H9 (cell line): ENCODE measurements around the gene PDE7B. TPM values are rescaled to one million over a fixed set of nuclear protein-coding genes. Genes with fewer than 3 reads are reported as not detected.

Experiments
- DNase-seq: peaks from one replicate; pipeline ENCODE4 v3.0.0-alpha.2; 2017
- H2AFZ ChIP-seq: one replicate; pipeline ENCODE4 v1.6.1; 2013; ENCODE audit warnings: mild to moderate bottlenecking, low read length, control low read depth, moderate library complexity
- H2AK5ac ChIP-seq: 2 replicates; pipeline ENCODE4 v1.6.1; 2013; ENCODE audit warnings: low read length, control low read depth, mixed read lengths; ENCODE audit not compliant: insufficient read length
- H2BK120ac ChIP-seq: one replicate; pipeline ENCODE4 v1.6.1; 2013; ENCODE audit warnings: low read depth, mild to moderate bottlenecking, low read length, control low read depth, inconsistent platforms; ENCODE audit not compliant: poor library complexity, severe bottlenecking
- H2BK12ac ChIP-seq: 2 replicates; pipeline ENCODE4 v1.6.1; 2013; ENCODE audit warnings: low read length, control low read depth, mixed read lengths, low read depth; ENCODE audit not compliant: insufficient read length
- H2BK15ac ChIP-seq: 2 replicates; pipeline ENCODE4 v1.6.1; 2013; ENCODE audit warnings: low read depth, low read length, control low read depth
- H2BK20ac ChIP-seq: one replicate; pipeline ENCODE4 v1.6.1; 2013; ENCODE audit warnings: low read depth, mild to moderate bottlenecking, low read length, control low read depth, inconsistent platforms; ENCODE audit not compliant: poor library complexity, severe bottlenecking
- H2BK5ac ChIP-seq: 2 replicates; pipeline ENCODE4 v1.6.1; 2013; ENCODE audit warnings: low read length, control low read depth, mixed read lengths; ENCODE audit not compliant: insufficient read length
- H3K14ac ChIP-seq: 2 replicates; pipeline ENCODE4 v1.6.1; 2013; ENCODE audit warnings: low read length, control low read depth; ENCODE audit not compliant: insufficient read depth
- H3K18ac ChIP-seq: 2 replicates; pipeline ENCODE4 v1.6.1; 2013; ENCODE audit warnings: low read depth, mild to moderate bottlenecking, mixed read lengths, low read length, control low read depth; ENCODE audit not compliant: insufficient read length
- H3K23ac ChIP-seq: 2 replicates; pipeline ENCODE4 v1.6.1; 2013; ENCODE audit warnings: low read length, control low read depth, mixed read lengths, low read depth; ENCODE audit not compliant: insufficient read length
- H3K23me2 ChIP-seq: 2 replicates; pipeline ENCODE4 v1.6.1; 2013; ENCODE audit warnings: low read depth, mild to moderate bottlenecking, mixed read lengths, low read length, control low read depth; ENCODE audit not compliant: insufficient read length, poor library complexity, severe bottlenecking
- H3K27ac ChIP-seq: 2 replicates; pipeline ENCODE4 v1.5.1; 2013; ENCODE audit warnings: low read length, control low read depth, mixed read lengths, low read depth; ENCODE audit not compliant: insufficient read length
- H3K27me3 ChIP-seq: 2 replicates; pipeline ENCODE4 v1.6.1; 2013; ENCODE audit warnings: low read length, control low read depth, inconsistent platforms; ENCODE audit not compliant: insufficient read depth
- H3K4ac ChIP-seq: 2 replicates; pipeline ENCODE4 v1.6.1; 2013; ENCODE audit warnings: low read depth, mild to moderate bottlenecking, control low read depth, inconsistent platforms, low read length, moderate library complexity
- H3K4me1 ChIP-seq: 2 replicates; pipeline ENCODE4 v1.6.1; 2013; ENCODE audit warnings: low read length, control low read depth, inconsistent platforms; ENCODE audit not compliant: insufficient read depth
- H3K4me2 ChIP-seq: 2 replicates; pipeline ENCODE4 v1.6.1; 2013; ENCODE audit warnings: low read length, control low read depth, mixed read lengths; ENCODE audit not compliant: insufficient read length, insufficient read depth
- H3K56ac ChIP-seq: 2 replicates; pipeline ENCODE4 v1.6.1; 2013; ENCODE audit warnings: low read depth, mild to moderate bottlenecking, mixed read lengths, low read length, control low read depth; ENCODE audit not compliant: insufficient read length
- H3K79me1 ChIP-seq: 2 replicates; pipeline ENCODE4 v1.6.1; 2013; ENCODE audit warnings: low read depth, mild to moderate bottlenecking, moderate library complexity, low read length, control low read depth, inconsistent platforms; ENCODE audit not compliant: insufficient read depth, poor library complexity, severe bottlenecking
- H3K79me2 ChIP-seq: 2 replicates; pipeline ENCODE4 v1.6.1; 2013; ENCODE audit warnings: low read length, control low read depth, inconsistent platforms; ENCODE audit not compliant: insufficient read depth
- H3K9ac ChIP-seq: 2 replicates; pipeline ENCODE4 v1.6.1; 2013; ENCODE audit warnings: low read length, control low read depth, mixed read lengths; ENCODE audit not compliant: insufficient read length; ENCODE audit errors: extremely low read depth
- H3K9me3 ChIP-seq: one replicate; pipeline ENCODE4 v1.6.1; 2013; ENCODE audit warnings: low read depth, low read length, inconsistent platforms; ENCODE audit not compliant: control insufficient read depth
- H3T11ph ChIP-seq: one replicate; pipeline ENCODE4 v1.6.1; 2013; ENCODE audit warnings: mild to moderate bottlenecking, low read length, control low read depth, inconsistent platforms
- H4K20me1 ChIP-seq: one replicate; pipeline ENCODE4 v1.6.1; 2013; ENCODE audit not compliant: control insufficient read depth, insufficient read length, insufficient read depth
- H4K5ac ChIP-seq: 2 replicates; pipeline ENCODE4 v1.6.1; 2013; ENCODE audit warnings: low read depth, mild to moderate bottlenecking, mixed read lengths, low read length, control low read depth; ENCODE audit not compliant: insufficient read length
- H4K8ac ChIP-seq: replicated peaks from 2 replicates; pipeline ENCODE4 v1.6.1; 2013; ENCODE audit warnings: low read length, control low read depth, mixed read lengths, low read depth; ENCODE audit not compliant: insufficient read length
- H4K91ac ChIP-seq: 2 replicates; pipeline ENCODE4 v1.6.1; 2013; ENCODE audit warnings: low read depth, mild to moderate bottlenecking, moderate library complexity, mixed read lengths, low read length, control low read depth; ENCODE audit not compliant: insufficient read length
- H3K27ac Mint-ChIP-seq, 3 experiments: 2 replicates in 2 of 3; 3 replicates in 1 of 3; pipeline ENCODE4 v1.8.0; 2020 to 2021; ENCODE audit warnings: mixed read lengths in 3 of 3, mild to moderate bottlenecking in 1 of 3, moderate library complexity in 1 of 3
- H3K27me3 Mint-ChIP-seq: 2 replicates; pipeline ENCODE4 v1.8.0; 2021; ENCODE audit warnings: low read depth, mild to moderate bottlenecking, moderate library complexity, mixed read lengths
- H3K36me3 Mint-ChIP-seq, 3 experiments: 2 replicates in 2 of 3; 3 replicates in 1 of 3; pipeline ENCODE4 v1.8.0; 2020 to 2021; ENCODE audit warnings: low read depth in 3 of 3, mixed read lengths in 3 of 3; ENCODE audit not compliant: insufficient read depth in 1 of 3
- H3K4me1 Mint-ChIP-seq, 2 experiments: 2 replicates each; pipeline ENCODE4 v1.8.0; 2020; ENCODE audit warnings: mixed read lengths in 2 of 2
- H3K4me3 Mint-ChIP-seq, 2 experiments: 2 replicates in 1 of 2; 3 replicates in 1 of 2; pipeline ENCODE4 v1.8.0; 2020 to 2021; ENCODE audit warnings: mild to moderate bottlenecking in 2 of 2, mixed read lengths in 2 of 2, moderate library complexity in 1 of 2
- H3K9me3 Mint-ChIP-seq, 2 experiments: 2 replicates in 1 of 2; 3 replicates in 1 of 2; pipeline ENCODE4 v1.8.0; 2020; ENCODE audit warnings: mild to moderate bottlenecking in 2 of 2, mixed read lengths in 2 of 2, moderate library complexity in 1 of 2
- CTCF ChIP-seq: fragments of 200-600 bp; sonication (generic); conservative IDR thresholded peaks from 3 replicates; pipeline ENCODE4 v1.8.0; 2021; ENCODE audit warnings: antibody characterized with exemption, mild to moderate bottlenecking
- WGBS: extraction: QIAGEN DNeasy Blood & Tissue Kit; methylation state at CpG from one replicate; pipeline ENCODE4 v1.1.7; 2013; ENCODE audit warnings: missing lambda C conversion rate, low lambda C conversion rate, mixed read lengths; ENCODE audit not compliant: insufficient read length; ENCODE audit errors: extremely low coverage; 5-methylcytosine and 5-hydroxymethylcytosine counted together
- total RNA-seq: library from RNA; stranded (reverse); gene quantifications from 2 replicates; pipeline ENCODE4 v1.2.1, GENCODE V29; 2021

PDE7B gene
- total RNA-seq, 1 experiment from 2014 or later: not detected

- Mint-ChIP-seq H3K27ac (no peak overlapping the region), H3K4me1 (peaks cover 4 to 6% of the 10 kb centered on the region in 2 experiments; a peak in 2 of 4 replicates), H3K9me3 (no peaks in the 10 kb centered on the region), H3K27me3 (no peaks in the 10 kb centered on the region; the same call in 1 of the 2 replicates), H3K36me3 (no peaks in the 10 kb centered on the region), H3K4me3 (no peak overlapping the region)
- no peak overlapping the region for H3K23ac ChIP-seq
- H3K27me3 ChIP-seq: no peaks in the 10 kb centered on the region
- H3T11ph ChIP-seq: no peak overlapping the region
- H3K4me1 ChIP-seq: no peaks in the 10 kb centered on the region
- H2AK5ac ChIP-seq: no peak overlapping the region
- TF ChIP-seq CTCF: no peak
- no peak overlapping the region for H2BK120ac ChIP-seq
- H3K56ac ChIP-seq: no peak overlapping the region
- H2BK15ac ChIP-seq: no peak overlapping the region
- no peak overlapping the region for H3K4me2 ChIP-seq
- H4K20me1 ChIP-seq: no peaks in the 10 kb centered on the region
- no peak overlapping the region for H3K4ac ChIP-seq
- no peak overlapping the region for H3K9ac ChIP-seq
- no peak overlapping the region for H2AFZ ChIP-seq
- H4K91ac ChIP-seq: no peak overlapping the region
- H2BK12ac ChIP-seq: no peak overlapping the region
- no peak overlapping the region for H3K18ac ChIP-seq
- H4K5ac ChIP-seq: no peak overlapping the region
- no peak overlapping the region for H3K14ac ChIP-seq
- H2BK5ac ChIP-seq: no peak overlapping the region
- no peaks in the 10 kb centered on the region for H3K79me2 ChIP-seq
- DNase-seq: no peak
- no peaks in the 10 kb centered on the region for H3K23me2 ChIP-seq
- WGBS: no CpG with 5 or more reads among the region's 2 CpGs
- H3K79me1 ChIP-seq: no peaks in the 10 kb centered on the region
- H2BK20ac ChIP-seq: no peak overlapping the region
- H3K9me3 ChIP-seq: no peaks in the 10 kb centered on the region
- no peak overlapping the region for H4K8ac ChIP-seq
- no peak overlapping the region for H3K27ac ChIP-seq
These were observed 265.6 kb downstream of the PDE7B start for GRCh38 chr6:136117081-136117480.
